ENCODE measurements around the gene IER5.

DNA sequence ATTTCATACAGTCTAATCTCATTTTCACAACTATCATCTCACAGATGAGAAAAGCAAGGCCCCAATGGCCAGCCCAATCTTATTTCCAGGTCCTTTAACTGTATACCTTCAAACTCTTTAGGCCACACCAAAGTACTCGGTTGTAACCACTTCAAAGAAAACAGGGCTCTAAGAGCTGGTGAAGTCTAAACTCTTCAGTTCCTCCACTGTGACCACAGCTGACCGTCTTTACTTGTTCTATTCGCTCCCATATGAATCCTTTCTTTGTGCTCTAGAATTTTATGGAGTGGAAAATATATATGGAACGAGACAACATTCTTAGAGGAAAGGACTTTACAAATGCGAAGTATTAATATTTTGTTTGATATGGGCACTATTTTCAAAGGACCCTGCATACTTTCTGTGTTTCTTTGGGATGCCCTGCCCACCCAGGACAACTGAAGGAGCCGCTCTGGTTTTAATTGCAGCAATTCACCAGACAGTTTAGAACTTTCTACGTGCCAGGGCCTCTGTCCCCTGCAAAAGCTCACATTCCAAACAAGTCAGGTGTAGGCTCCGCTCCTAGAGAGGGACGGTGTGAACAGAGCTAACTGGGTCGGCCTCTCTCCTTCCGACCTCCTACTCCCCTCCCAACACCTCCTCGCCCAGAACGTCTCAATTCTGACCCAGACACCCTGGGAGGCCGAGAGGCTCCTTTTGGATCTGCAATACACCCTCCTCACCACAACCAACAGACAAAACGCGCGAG lies 15.7 kb downstream of the IER5 start:
- no peak for TF ChIP-seq CTCF (IDR thresholded peaks at IDR 0.05)
- TF ChIP-seq, protein P1, sequence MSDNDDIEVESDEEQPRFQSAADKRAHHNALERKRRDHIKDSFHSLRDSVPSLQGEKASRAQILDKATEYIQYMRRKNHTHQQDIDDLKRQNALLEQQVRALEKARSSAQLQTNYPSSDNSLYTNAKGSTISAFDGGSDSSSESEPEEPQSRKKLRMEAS (CRISPR knock-in tag; IDR thresholded peaks at IDR 0.05) = no peak
- TF ChIP-seq JUN (CRISPR knock-in tag; IDR thresholded peaks at IDR 0.05) = no peak
- TF ChIP-seq CREB1 (CRISPR knock-in tag; IDR thresholded peaks at IDR 0.05) = no peak
- no peak for TF ChIP-seq NR3C1 (CRISPR knock-in tag; conservative IDR thresholded peaks at IDR 0.05; ENCODE audit: low read depth)
- no peak for TF ChIP-seq FOXP1 (CRISPR knock-in tag; IDR thresholded peaks at IDR 0.05; ENCODE audit: borderline replicate concordance)
- TF ChIP-seq E2F1 (CRISPR knock-in tag; IDR thresholded peaks at IDR 0.05) = no peak
- TF ChIP-seq ZNF281 (CRISPR knock-in tag; IDR thresholded peaks at IDR 0.05) = no peak
- TF ChIP-seq CREM (CRISPR knock-in tag; IDR thresholded peaks at IDR 0.05) = no peak
- no peak for TF ChIP-seq IRF2 (CRISPR knock-in tag; IDR thresholded peaks at IDR 0.05; ENCODE audit: borderline replicate concordance, low read depth)
- TF ChIP-seq NR2C2 (CRISPR knock-in tag; IDR thresholded peaks at IDR 0.05) = no peak
- TF ChIP-seq RORB (CRISPR knock-in tag; IDR thresholded peaks at IDR 0.05) = no peak
- no peak for TF ChIP-seq ZNF263 (CRISPR knock-in tag; IDR thresholded peaks at IDR 0.05; ENCODE audit: low read depth)
- TF ChIP-seq CBFB (CRISPR knock-in tag; IDR thresholded peaks at IDR 0.05; ENCODE audit: low read depth) = no peak
